ENCODE results near the gene USP10.

Gene USP10

DNA sequence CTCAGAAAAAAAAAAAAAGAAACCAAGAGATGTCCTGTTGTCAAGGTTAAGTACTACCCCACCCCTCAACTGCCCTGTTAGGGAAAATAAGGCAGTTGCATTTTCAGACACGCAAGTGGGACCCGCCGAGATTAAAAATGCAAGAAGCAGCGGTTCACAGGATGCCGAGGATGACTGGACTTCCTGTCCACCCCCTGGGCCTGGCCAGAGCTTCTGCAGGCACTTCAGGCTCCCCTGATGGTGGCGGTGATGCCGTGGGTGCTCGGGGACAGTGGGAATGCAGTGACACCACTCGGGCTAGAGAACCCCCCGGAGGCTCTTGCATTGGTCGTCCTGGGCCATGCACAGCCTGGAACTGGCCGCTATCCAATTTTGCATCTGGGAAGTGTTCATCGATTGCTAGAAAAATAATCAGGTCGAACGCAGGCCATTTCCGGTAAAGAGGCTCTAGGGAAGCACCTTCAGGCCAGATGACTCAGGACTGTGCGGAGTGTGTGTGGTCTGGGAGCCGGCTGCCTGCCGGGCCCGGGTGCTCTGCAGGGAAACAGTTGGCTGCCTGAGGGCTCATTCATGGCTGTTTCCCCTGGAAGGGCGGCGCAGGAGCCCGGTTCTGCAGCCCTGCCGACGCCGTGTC is 106.6 kb downstream of the USP10 start:
- no peak for TF ChIP-seq POLR2AphosphoS5 (IDR thresholded peaks at IDR 0.05; ENCODE audit: low read depth, low read length)
- peak; percentile 65; the same call in 1 of the 2 replicates for TF ChIP-seq SIN3A (IDR thresholded peaks at IDR 0.05; ENCODE audit: borderline replicate concordance, insufficient read depth, low read length)

- no peak for TF ChIP-seq TAF1 (IDR thresholded peaks at IDR 0.05; ENCODE audit: borderline replicate concordance, insufficient read depth, low read length)
Measured at GRCh38 chr16:84806890-84807258, 107.1 kb downstream of the USP10 start.

- TF ChIP-seq, protein P1, sequence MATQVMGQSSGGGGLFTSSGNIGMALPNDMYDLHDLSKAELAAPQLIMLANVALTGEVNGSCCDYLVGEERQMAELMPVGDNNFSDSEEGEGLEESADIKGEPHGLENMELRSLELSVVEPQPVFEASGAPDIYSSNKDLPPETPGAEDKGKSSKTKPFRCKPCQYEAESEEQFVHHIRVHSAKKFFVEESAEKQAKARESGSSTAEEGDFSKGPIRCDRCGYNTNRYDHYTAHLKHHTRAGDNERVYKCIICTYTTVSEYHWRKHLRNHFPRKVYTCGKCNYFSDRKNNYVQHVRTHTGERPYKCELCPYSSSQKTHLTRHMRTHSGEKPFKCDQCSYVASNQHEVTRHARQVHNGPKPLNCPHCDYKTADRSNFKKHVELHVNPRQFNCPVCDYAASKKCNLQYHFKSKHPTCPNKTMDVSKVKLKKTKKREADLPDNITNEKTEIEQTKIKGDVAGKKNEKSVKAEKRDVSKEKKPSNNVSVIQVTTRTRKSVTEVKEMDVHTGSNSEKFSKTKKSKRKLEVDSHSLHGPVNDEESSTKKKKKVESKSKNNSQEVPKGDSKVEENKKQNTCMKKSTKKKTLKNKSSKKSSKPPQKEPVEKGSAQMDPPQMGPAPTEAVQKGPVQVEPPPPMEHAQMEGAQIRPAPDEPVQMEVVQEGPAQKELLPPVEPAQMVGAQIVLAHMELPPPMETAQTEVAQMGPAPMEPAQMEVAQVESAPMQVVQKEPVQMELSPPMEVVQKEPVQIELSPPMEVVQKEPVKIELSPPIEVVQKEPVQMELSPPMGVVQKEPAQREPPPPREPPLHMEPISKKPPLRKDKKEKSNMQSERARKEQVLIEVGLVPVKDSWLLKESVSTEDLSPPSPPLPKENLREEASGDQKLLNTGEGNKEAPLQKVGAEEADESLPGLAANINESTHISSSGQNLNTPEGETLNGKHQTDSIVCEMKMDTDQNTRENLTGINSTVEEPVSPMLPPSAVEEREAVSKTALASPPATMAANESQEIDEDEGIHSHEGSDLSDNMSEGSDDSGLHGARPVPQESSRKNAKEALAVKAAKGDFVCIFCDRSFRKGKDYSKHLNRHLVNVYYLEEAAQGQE (IDR thresholded peaks at IDR 0.05; ENCODE audit: insufficient read depth in 1 of 2, low read depth in 2 of 2, low read length in 2 of 2): no peak
- no peak for TF ChIP-seq SIN3A (IDR thresholded peaks at IDR 0.05; ENCODE audit: borderline replicate concordance, insufficient read depth, low read length)
Measured at GRCh38 chr16:84807776-84808175, 108.0 kb downstream of the USP10 start.

DNA sequence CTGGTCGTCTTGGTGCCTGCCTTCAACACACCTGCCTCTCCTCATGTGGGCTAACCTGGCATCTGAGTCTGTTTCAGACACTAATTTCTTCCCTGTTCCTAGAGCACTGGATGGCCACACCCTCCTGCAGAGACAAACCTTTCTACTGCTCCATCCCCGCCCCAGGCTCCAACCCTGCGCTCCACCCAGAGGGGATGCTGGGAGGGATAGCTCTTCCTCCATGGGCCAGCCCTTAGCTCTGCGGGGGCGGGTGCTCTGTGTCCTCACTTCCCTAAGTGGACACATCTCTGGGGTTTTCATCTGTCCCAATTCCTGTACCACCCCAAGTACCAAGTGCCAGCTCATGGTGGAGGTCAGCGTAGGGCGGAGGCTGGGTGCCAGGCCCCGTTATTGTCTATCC is 109.0 kb downstream of the USP10 start:
- TF ChIP-seq POLR2AphosphoS5 (IDR thresholded peaks at IDR 0.05; ENCODE audit: low read depth, low read length) (no peak), SIN3A (IDR thresholded peaks at IDR 0.05; ENCODE audit: borderline replicate concordance, insufficient read depth, low read length) (no peak), FOXP2 (optimal IDR thresholded peaks at IDR 0.05; ENCODE audit: borderline replicate concordance, extremely low read depth, extremely low read length, insufficient read depth) (no peak), TAF1 (IDR thresholded peaks at IDR 0.05; ENCODE audit: borderline replicate concordance, insufficient read depth, low read length) (no peak)
- TF ChIP-seq, protein P1 (IDR thresholded peaks at IDR 0.05; ENCODE audit: insufficient read depth in 1 of 2, low read depth in 2 of 2, low read length in 2 of 2): no peak

GRCh38 chr16:84810518-84811273 is 110.9 kb downstream of the USP10 start:
- TF ChIP-seq POLR2AphosphoS5 (IDR thresholded peaks at IDR 0.05; ENCODE audit: low read depth, low read length) (no peak), FOXP2 (optimal IDR thresholded peaks at IDR 0.05; ENCODE audit: borderline replicate concordance, extremely low read depth, extremely low read length, insufficient read depth) (no peak), SIN3A (IDR thresholded peaks at IDR 0.05; ENCODE audit: borderline replicate concordance, insufficient read depth, low read length) (no peak), TAF1 (IDR thresholded peaks at IDR 0.05; ENCODE audit: borderline replicate concordance, insufficient read depth, low read length) (no peak)
- TF ChIP-seq, protein P1 (IDR thresholded peaks at IDR 0.05; ENCODE audit: insufficient read depth in 1 of 2, low read depth in 2 of 2, low read length in 2 of 2): no peak

- no peak for TF ChIP-seq POLR2AphosphoS5 (IDR thresholded peaks at IDR 0.05; ENCODE audit: low read depth, low read length)
- TF ChIP-seq, protein P1 (IDR thresholded peaks at IDR 0.05; ENCODE audit: insufficient read depth in 1 of 2, low read depth in 2 of 2, low read length in 2 of 2): no peak
- no peak for TF ChIP-seq SIN3A (IDR thresholded peaks at IDR 0.05; ENCODE audit: borderline replicate concordance, insufficient read depth, low read length)
- TF ChIP-seq TAF1 (IDR thresholded peaks at IDR 0.05; ENCODE audit: borderline replicate concordance, insufficient read depth, low read length): no peak
- no peak for TF ChIP-seq FOXP2 (optimal IDR thresholded peaks at IDR 0.05; ENCODE audit: borderline replicate concordance, extremely low read depth, extremely low read length, insufficient read depth)
Measured at GRCh38 chr16:84811529-84811928, 111.7 kb downstream of the USP10 start.

Measured in PFSK-1 (cell line).